K562 (cell line): ENCODE results near the gene WWOX. TPM values are rescaled to one million over a fixed set of nuclear protein-coding genes. Genes with fewer than 3 reads are reported as not detected.

ENCODE experiments used
- ATAC-seq: fragments of 200-7000 bp; cut with Tn5 transposase; 3 replicates; pipeline ENCODE4 v1.9.1; 2020; ENCODE audit warnings: moderate library complexity
- BruUV-seq: library from RNA; stranded (reverse); fragments of 400-500 nt; replicated peaks from 2 replicates; lab custom pipeline; 2021; lab: Mats Ljungman, UMichigan
- CTCF ChIA-PET: fragments of 300-600 bp; formaldehyde crosslinking; extraction: SDS; loops from one replicate; lab custom pipeline; 2021; ENCODE audit warnings: low intra/inter-chr PET ratio; lab: Yijun Ruan, JAX
- POLR2A ChIA-PET: fragments of 300-600, 350-650 bp; sonication (Branson Sonifier 250); formaldehyde crosslinking; extraction: SDS; loops from one replicate; lab custom pipeline; 2021; ENCODE audit warnings: antibody characterized with exemption, inconsistent platforms; lab: Yijun Ruan, JAX
- DNase-seq, 4 experiments: peaks; one replicate each; pipeline versions ENCODE4 v3.0.0 to v3.0.0-alpha.2; 2011 to 2018; ENCODE audit warnings: low spot score in 3 of 4, mixed read lengths in 3 of 4; ENCODE audit errors: extremely low read depth in 1 of 4
- FAIRE-seq: peaks from 2 replicates; lab custom pipeline; 2011; peaks lifted over from hg19 to GRCh38; lab: Jason Lieb, UNC
- H2AFZ ChIP-seq: 2 replicates; pipeline ENCODE4 v1.6.0; 2011; ENCODE audit warnings: low read depth, low read length, control low read depth, inconsistent platforms
- H3K27ac ChIP-seq: fragments of 200-600 bp; 3 replicates; pipeline ENCODE4 v1.8.0; 2011; ENCODE audit warnings: low read depth, mild to moderate bottlenecking, control low read depth, inconsistent platforms, low read length, moderate library complexity, mixed read lengths; ENCODE audit errors: extremely low read depth
- H3K27me3 ChIP-seq, 2 experiments: fragments of 300-600 bp in 1 of 2; 2 replicates in 1 of 2; 3 replicates in 1 of 2; pipeline versions ENCODE4 v1.6.0 to v1.8.0; 2011; ENCODE audit warnings: inconsistent platforms in 2 of 2, low read length in 2 of 2, mild to moderate bottlenecking in 1 of 2, mixed read lengths in 1 of 2, moderate library complexity in 1 of 2; ENCODE audit not compliant: control insufficient read depth in 2 of 2, insufficient read depth in 2 of 2
- H3K36me3 ChIP-seq: fragments of 300-600 bp; 3 replicates; pipeline ENCODE4 v1.8.0; 2011; ENCODE audit warnings: mild to moderate bottlenecking, low read length, inconsistent platforms; ENCODE audit not compliant: control insufficient read depth, insufficient read depth
- H3K4me1 ChIP-seq, 2 experiments: fragments of 200-600 bp in 1 of 2; replicated peaks in 1 of 2; 2 replicates in 1 of 2; 3 replicates in 1 of 2; pipeline versions ENCODE4 v1.5.1 to v1.8.0; 2011; ENCODE audit warnings: inconsistent platforms in 2 of 2, low read length in 2 of 2, mild to moderate bottlenecking in 1 of 2, mixed read lengths in 1 of 2, moderate library complexity in 1 of 2; ENCODE audit not compliant: control insufficient read depth in 2 of 2, insufficient read depth in 2 of 2
- H3K4me2 ChIP-seq: 2 replicates; pipeline ENCODE4 v1.6.1; 2011; ENCODE audit warnings: low read length, control low read depth, inconsistent platforms, mixed read lengths; ENCODE audit not compliant: insufficient read depth
- H3K4me3 ChIP-seq: fragments of 200-600 bp; sonication (generic), shearing (Covaris generic); 2 replicates; pipeline ENCODE4 v1.5.1; 2016; ENCODE audit warnings: control low read depth, inconsistent platforms
- H3K79me2 ChIP-seq: fragments of 200-600 bp; 3 replicates; pipeline ENCODE4 v1.8.0; 2011; ENCODE audit warnings: low read length, inconsistent platforms; ENCODE audit not compliant: control insufficient read depth, insufficient read depth
- H3K9ac ChIP-seq, 2 experiments: 2 replicates each; pipeline versions ENCODE4 v1.6.0 to v1.6.1; 2011; ENCODE audit warnings: low read depth in 2 of 2, low read length in 2 of 2, control low read depth in 1 of 2, inconsistent platforms in 1 of 2, mild to moderate bottlenecking in 1 of 2, mixed read lengths in 1 of 2; ENCODE audit not compliant: insufficient read depth in 1 of 2
- H3K9me1 ChIP-seq: one replicate; pipeline ENCODE4 v1.6.0; 2011; ENCODE audit warnings: inconsistent platforms, mild to moderate bottlenecking, low read length, moderate library complexity; ENCODE audit not compliant: control insufficient read depth, insufficient read depth
- H3K9me3 ChIP-seq: replicated peaks from 2 replicates; pipeline ENCODE4 v1.5.1; 2011; ENCODE audit warnings: low read depth, low read length, inconsistent platforms; ENCODE audit not compliant: control insufficient read depth, insufficient read depth
- H4K20me1 ChIP-seq: replicated peaks from 2 replicates; pipeline ENCODE4 v1.6.1; 2011; ENCODE audit warnings: low read length, inconsistent platforms, mixed read lengths; ENCODE audit not compliant: control insufficient read depth, insufficient read depth
- ARID3A ChIP-seq: IDR thresholded peaks from 2 replicates; pipeline ENCODE4 v1.6.1; 2012; ENCODE audit warnings: low read depth, low read length, improper control_type of control experiment, borderline replicate concordance
- ELK3 ChIP-seq: fragments of 450-650 bp; formaldehyde crosslinking; IDR thresholded peaks from 2 replicates; pipeline ENCODE4 v1.4.0; 2020; ENCODE audit warnings: mild to moderate bottlenecking
- MEIS2 ChIP-seq: fragments of 450-650 bp; IDR thresholded peaks from 2 replicates; pipeline ENCODE4 v1.6.1; 2014; ENCODE audit warnings: mild to moderate bottlenecking; ENCODE audit not compliant: partially characterized antibody
- MXI1 ChIP-seq: IDR thresholded peaks from 2 replicates; pipeline ENCODE4 v1.6.1; 2011; ENCODE audit warnings: low read depth, mild to moderate bottlenecking, improper control_type of control experiment, low read length
- NFE2 ChIP-seq: IDR thresholded peaks from 2 replicates; pipeline ENCODE4 v1.6.1; 2014; ENCODE audit warnings: antibody characterized with exemption, low read depth
- PKNOX1 ChIP-seq: fragments of 450-650 bp; IDR thresholded peaks from 2 replicates; pipeline ENCODE4 v1.6.1; 2016
- TARDBP ChIP-seq: fragments of 450-650 bp; IDR thresholded peaks from 2 replicates; pipeline ENCODE4 v1.6.1; 2016
- ZBTB11 ChIP-seq, 3 experiments: fragments of 200-800 bp in 1 of 3; fragments of 250-450 bp in 1 of 3; fragments of 450-650 bp in 1 of 3; sonication (Bioruptor Pico) in 1 of 3; sonication (Bioruptor generic) in 1 of 3; formaldehyde crosslinking in 1 of 3; IDR thresholded peaks; 2 replicates each; pipeline versions ENCODE4 v1.6.1 to v1.8.0; 2016 to 2022; ENCODE audit warnings: mild to moderate bottlenecking in 2 of 3, missing genetic modification characterization in 2 of 3, missing compliant biosample characterization in 1 of 3, moderate library complexity in 1 of 3
- ZNF77 ChIP-seq: fragments of 250-450 bp; sonication (Bioruptor Pico); IDR thresholded peaks from 2 replicates; pipeline ENCODE4 v1.5.0; 2020
- WGBS: fragments of 100-300 bp; shearing (Covaris generic); methylation state at CpG from one replicate; pipeline ENCODE4 v1.1.6; 2016; ENCODE audit warnings: low coverage, mixed read lengths; ENCODE audit not compliant: insufficient coverage; ENCODE audit errors: missing lambda C conversion rate; 5-methylcytosine and 5-hydroxymethylcytosine counted together
- in situ Hi-C: fragments of 300-500 bp; cut with MboI; formaldehyde crosslinking; loops from 4 replicates; pipeline ENCODE4 v1.15.0; 2018; ENCODE audit warnings: inconsistent platforms, mixed read lengths
- intact Hi-C: fragments of 100-400 bp; cut with micrococcal nuclease; formaldehyde crosslinking; loops from 2 replicates; pipeline ENCODE4 v1.14.2; 2022
- polyA plus RNA-seq, 8 experiments: library from polyadenylated mRNA; depleted of rRNA in 4 of 8; stranded (reverse) in 5 of 8; unstranded in 3 of 8; fragments of >200 nt; fragmentation: Nextera tagmentation in 2 of 8; fragmentation: Illumina TruSeq in 1 of 8; extraction: Ambion mirVana in 2 of 8; extraction: Trizol in 1 of 8; gene quantifications; 2 replicates each; pipeline versions ENCODE4 v1.2.1 to v1.2.3, GENCODE V29; 2011 to 2014; ENCODE audit warnings: inconsistent platforms in 1 of 8, missing spikeins in 1 of 8
- total RNA-seq, 7 experiments: library from RNA; depleted of rRNA in 6 of 7; stranded (reverse); fragments of >200 nt in 6 of 7; fragmentation: Illumina TruSeq in 2 of 7; extraction: Trizol in 2 of 7; gene quantifications; 2 replicates each; pipeline versions ENCODE4 v1.2.1 to v1.2.3, GENCODE V29; 2011 to 2021; ENCODE audit warnings: low replicate concordance in 1 of 7

The WWOX gene
- total and polyA plus RNA-seq, 9 of the 15 experiments (the other 6 are each of a cell fraction or from before 2014, with no cell fraction given): 1.6 to 22.7 (median 8.1) TPM

- TF ChIP-seq ZBTB11 (CRISPR knock-in tag; IDR thresholded peaks at IDR 0.05): no peak
- TF ChIP-seq TARDBP: no peak
- TF ChIP-seq ZNF77: no peak
Observed at GRCh38 chr16:78177218-78177617, 77.8 kb downstream of the WWOX start (continued).

- FAIRE-seq (no peak), ATAC-seq (peak; percentile 59; the same call in 2 of the 3 replicates), DNase-seq (peak in 2 of 4 experiments; percentile 6 to 17)
- intact Hi-C loops: no loop called here
- no peak overlapping the region for H3K4me2 ChIP-seq
- no peaks in the 10 kb centered on the region for H4K20me1 ChIP-seq
- no peak overlapping the region for H3K4me3 ChIP-seq
- no peak overlapping the region for H3K27ac ChIP-seq
- BruUV-seq: no TSS peak
- no peaks in the 10 kb centered on the region for H3K9me1 ChIP-seq
- no peaks in the 10 kb centered on the region; a peak in 1 of 5 replicates for H3K4me1 ChIP-seq
- no peaks in the 10 kb centered on the region for H3K36me3 ChIP-seq
- H3K79me2 ChIP-seq: no peaks in the 10 kb centered on the region
- in situ Hi-C loops: no loop called here
- CTCF ChIA-PET: no interaction called here
- H3K27me3 ChIP-seq: peaks cover 9 to 25% of the 10 kb centered on the region in 2 experiments; a peak in 4 of 5 replicates
- H3K9me3 ChIP-seq: no peaks in the 10 kb centered on the region
- POLR2A ChIA-PET: no interaction called here
- peak overlapping the region; percentile 3; the same call in 1 of the 2 replicates for H2AFZ ChIP-seq
- WGBS: 26% methylated on average over 3 of the region's 3 CpGs
- no peak overlapping the region for H3K9ac ChIP-seq
- TF ChIP-seq NFE2 (peak; percentile 8; the same call in 1 of the 2 replicates), ELK3 (CRISPR knock-in tag) (no peak), PKNOX1 (0 out of 2 replicates have a peak, but pooled peaks have one; percentile 12), MXI1 (no peak), ARID3A (no peak), MEIS2 (peak; percentile 26), ZBTB11 (CRISPR knock-in tag; IDR thresholded peaks at IDR 0.05) (0 out of 6 replicates have a peak, but pooled peaks of 1 of the 3 experiments have one; percentile 36)
Observed at GRCh38 chr16:78177987-78178386, 78.5 kb downstream of the WWOX start.
